Ovary (tissue), 9 donors: Measurements from ENCODE around the gene GP1BA. TPM values are rescaled to one million over a fixed set of nuclear protein-coding genes. Genes with fewer than 3 reads are reported as not detected.

Source experiments
- DNase-seq, 5 donors: peaks; one replicate each; pipeline ENCODE4 v3.0.0-alpha.2; 2019 to 2020
- H3K27ac ChIP-seq, 2 donors: fragments of 200-600 bp; one replicate each; pipeline versions ENCODE4 v1.5.1 to v1.8.0; 2019 to 2022
- H3K27me3 ChIP-seq: fragments of 200-600 bp; one replicate; pipeline ENCODE4 v1.8.0; 2022
- H3K36me3 ChIP-seq: fragments of 200-600 bp; sonication (generic); one replicate; pipeline ENCODE4 v1.5.1; 2019
- H3K4me1 ChIP-seq: one replicate; pipeline ENCODE4 v1.8.1; 2013; ENCODE audit warnings: mild to moderate bottlenecking, moderate library complexity; ENCODE audit not compliant: insufficient read depth
- H3K4me3 ChIP-seq: fragments of 200-600 bp; sonication (generic); one replicate; pipeline ENCODE4 v1.5.1; 2017
- H3K9me3 ChIP-seq, 2 donors: fragments of 200-600 bp in 1 of 2; sonication (generic) in 1 of 2; one replicate each; pipeline versions ENCODE4 v1.5.1 to v1.8.1; 2013 to 2019; ENCODE audit warnings: mild to moderate bottlenecking in 1 of 2, moderate library complexity in 1 of 2
- EP300 ChIP-seq: sonication (generic); formaldehyde crosslinking; IDR thresholded peaks from one replicate; pipeline ENCODE4 v1.6.1; 2017; ENCODE audit warnings: antibody characterized with exemption
- POLR2A ChIP-seq: fragments of 450-650 bp; IDR thresholded peaks from one replicate; pipeline ENCODE4 v1.6.1; 2017; ENCODE audit warnings: antibody characterized with exemption, mild to moderate bottlenecking, moderate library complexity
- WGBS, 3 donors: extraction: QIAGEN DNeasy Blood & Tissue Kit in 1 of 3; methylation state at CpG; one replicate each; pipeline versions ENCODE4 v1.1.5 to v1.1.7; 2013 to 2017; 5-methylcytosine and 5-hydroxymethylcytosine counted together
- intact Hi-C, 4 donors: fragments of 100-400 bp; cut with DNase I; formaldehyde crosslinking; loops; one replicate each; pipeline versions ENCODE4 v1.11.0 to v1.15.1; 2022 to 2023
- polyA plus RNA-seq, 2 donors: library from polyadenylated mRNA; stranded (reverse); fragments of 200-250 nt in 1 of 2; fragments of 350-450 nt in 1 of 2; fragmentation: Illumina TruSeq in 1 of 2; extraction: RNeasy Lipid Tissue Mini Kit (QIAGEN cat#74804) in 1 of 2; gene quantifications; one replicate each; pipeline ENCODE4 v1.2.3, GENCODE V29; 2013 to 2014
- total RNA-seq, 7 donors: library from RNA; depleted of rRNA in 2 of 7; stranded (reverse); fragments of >200 nt in 2 of 7; fragmentation: NEBNext Ultra II Directional in 3 of 7; extraction: Animal tissue kit (Norgen Biotek cat#: 25700) in 3 of 7; gene quantifications; one replicate each; pipeline versions ENCODE4 v1.1.0 to v1.2.4, GENCODE V29; 2016 to 2023
- TF ChIP-seq, protein P1 (sequence below), 3 donors: fragments of 450-650 bp in 2 of 3; fragments of 200-600 bp in 1 of 3; IDR thresholded peaks; one replicate each; pipeline versions ENCODE4 v1.5.1 to v1.8.0; 2016 to 2022; ENCODE audit warnings: antibody characterized with exemption in 3 of 3, mild to moderate bottlenecking in 1 of 3
- donor health status: DM: no; HTN: no; CAD: no; lungs with moderate emphysema.
- donor health status: DM: no; HTN: no; CAD: no.
- donor health status: Bipolar disorder and iron deficiency.
- donor health status: DM: yes; HTN: yes; CAD: no.
- donor health status: DM: no; HTN: no; CAD: no.
- donor health status: DM: yes; HTN: yes; CAD: no.

GP1BA gene
- total and polyA plus RNA-seq, 9 donors = 0.04 to 0.10 TPM; not detected in 7

DNA sequence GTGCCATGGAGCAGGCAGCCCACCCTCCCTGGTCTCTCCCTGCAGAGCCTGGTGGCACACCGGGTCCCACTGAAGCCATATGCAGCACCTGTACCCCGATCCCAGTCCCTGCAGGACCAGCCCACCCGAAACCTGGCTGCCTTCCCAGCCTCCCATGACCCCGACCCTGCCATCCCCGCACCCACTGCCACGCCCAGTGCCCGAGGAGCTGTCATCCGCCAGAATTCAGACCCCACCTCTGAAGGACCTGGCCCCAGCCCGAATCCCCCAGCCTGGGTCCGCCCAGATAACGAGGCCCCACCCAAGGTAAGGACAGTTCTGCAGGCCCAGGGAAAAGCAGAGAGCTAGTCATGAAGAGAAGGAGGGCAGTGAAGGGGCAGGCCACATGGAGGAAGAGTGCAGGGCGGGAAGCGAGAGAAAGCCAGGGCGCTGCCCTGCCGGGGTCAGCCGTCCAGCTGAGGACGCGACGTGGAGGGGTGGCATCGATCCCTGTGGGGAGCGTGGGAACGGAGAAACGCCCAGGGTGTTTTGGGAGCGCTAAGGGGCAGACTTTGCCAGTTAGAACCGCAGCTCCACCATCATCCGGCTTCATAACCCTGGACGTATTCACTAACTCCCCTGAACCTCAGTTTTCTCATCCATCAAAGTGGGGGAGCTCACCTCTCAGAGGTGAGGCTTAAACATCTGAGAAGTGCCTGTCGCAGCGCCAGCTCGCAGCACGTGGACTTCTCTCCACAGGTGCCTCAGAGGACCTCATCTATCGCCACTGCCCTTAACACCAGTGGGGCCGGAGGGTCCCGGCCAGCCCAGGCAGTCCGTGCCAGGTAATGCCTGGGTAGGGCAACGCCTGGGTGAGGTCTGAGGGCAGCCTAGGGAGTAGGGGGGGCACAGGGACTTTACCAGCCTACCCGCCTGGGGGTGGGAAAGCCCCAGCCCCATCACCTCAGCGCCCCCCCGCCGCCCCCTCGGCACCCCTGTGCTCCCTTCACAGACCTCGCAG lies 40.4 kb upstream of the GP1BA start:
- Histone ChIP-seq H3K9me3 (no peaks in the 10 kb centered on the region), H3K4me3 (no peak overlapping the region), H3K36me3 (no peaks in the 10 kb centered on the region), H3K27me3 (no peaks in the 10 kb centered on the region), H3K4me1 (no peaks in the 10 kb centered on the region), H3K27ac (no peak overlapping the region)
- WGBS, 3 donors = 86 to 92% (median 90%) methylated on average over 42 of the region's 42 CpGs
- DNase-seq = peak in 1 of 5 donors; percentile 34
- no peak for TF ChIP-seq EP300
- TF ChIP-seq POLR2A = no peak
- intact Hi-C loops = loop anchor here in 1 of 4 donors (2.0 kb wide), 1 partner anchor 103 kb away; the partner anchor contains the start of gene GLTPD2

DNA sequence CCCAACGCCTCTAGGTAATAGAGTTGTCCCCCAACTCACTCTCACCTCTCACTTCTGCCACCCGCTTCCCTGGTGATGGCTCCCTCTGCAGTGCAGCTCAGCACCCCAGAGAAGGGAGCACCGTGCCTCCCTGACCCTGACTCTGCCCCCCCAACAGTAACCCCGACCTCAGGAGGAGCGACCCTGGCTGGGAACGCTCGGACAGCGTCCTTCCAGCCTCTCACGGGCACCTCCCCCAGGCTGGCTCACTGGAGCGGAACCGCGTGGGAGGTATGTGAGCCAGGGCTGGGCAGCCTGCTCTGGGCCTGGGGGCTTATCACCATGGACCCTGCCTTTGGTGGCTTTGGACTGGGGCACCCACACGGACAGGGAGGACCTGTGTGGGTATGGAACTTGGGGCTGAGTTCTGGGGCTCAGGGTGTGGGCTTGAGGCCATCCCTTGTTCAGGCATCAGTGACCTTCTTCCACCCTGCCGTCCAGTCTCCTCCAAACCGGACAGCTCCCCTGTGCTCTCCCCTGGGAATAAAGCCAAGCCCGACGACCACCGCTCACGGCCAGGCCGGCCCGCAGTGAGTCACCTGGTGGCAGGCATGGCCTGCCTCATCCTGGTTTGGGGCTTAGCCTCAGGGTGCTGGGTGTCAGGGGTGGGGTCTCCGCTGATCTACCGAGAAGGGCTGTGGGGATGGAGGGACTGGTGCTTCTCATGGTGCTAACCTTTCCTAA lies 39.4 kb upstream of the GP1BA start:
- Histone ChIP-seq H3K27me3 (no peaks in the 10 kb centered on the region), H3K36me3 (no peaks in the 10 kb centered on the region), H3K4me3 (no peak overlapping the region), H3K27ac (no peak overlapping the region), H3K4me1 (no peaks in the 10 kb centered on the region), H3K9me3 (no peaks in the 10 kb centered on the region)
- peak in 1 of 5 donors; percentile 22 for DNase-seq
- WGBS, 3 donors = 65 to 70% (median 66%) methylated on average over 23 of the region's 23 CpGs
- TF ChIP-seq, protein P1, sequence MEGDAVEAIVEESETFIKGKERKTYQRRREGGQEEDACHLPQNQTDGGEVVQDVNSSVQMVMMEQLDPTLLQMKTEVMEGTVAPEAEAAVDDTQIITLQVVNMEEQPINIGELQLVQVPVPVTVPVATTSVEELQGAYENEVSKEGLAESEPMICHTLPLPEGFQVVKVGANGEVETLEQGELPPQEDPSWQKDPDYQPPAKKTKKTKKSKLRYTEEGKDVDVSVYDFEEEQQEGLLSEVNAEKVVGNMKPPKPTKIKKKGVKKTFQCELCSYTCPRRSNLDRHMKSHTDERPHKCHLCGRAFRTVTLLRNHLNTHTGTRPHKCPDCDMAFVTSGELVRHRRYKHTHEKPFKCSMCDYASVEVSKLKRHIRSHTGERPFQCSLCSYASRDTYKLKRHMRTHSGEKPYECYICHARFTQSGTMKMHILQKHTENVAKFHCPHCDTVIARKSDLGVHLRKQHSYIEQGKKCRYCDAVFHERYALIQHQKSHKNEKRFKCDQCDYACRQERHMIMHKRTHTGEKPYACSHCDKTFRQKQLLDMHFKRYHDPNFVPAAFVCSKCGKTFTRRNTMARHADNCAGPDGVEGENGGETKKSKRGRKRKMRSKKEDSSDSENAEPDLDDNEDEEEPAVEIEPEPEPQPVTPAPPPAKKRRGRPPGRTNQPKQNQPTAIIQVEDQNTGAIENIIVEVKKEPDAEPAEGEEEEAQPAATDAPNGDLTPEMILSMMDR (IDR thresholded peaks at IDR 0.05) = no peak
- TF ChIP-seq POLR2A = no peak
- no peak for TF ChIP-seq EP300
- intact Hi-C loops = no loop called here

DNA sequence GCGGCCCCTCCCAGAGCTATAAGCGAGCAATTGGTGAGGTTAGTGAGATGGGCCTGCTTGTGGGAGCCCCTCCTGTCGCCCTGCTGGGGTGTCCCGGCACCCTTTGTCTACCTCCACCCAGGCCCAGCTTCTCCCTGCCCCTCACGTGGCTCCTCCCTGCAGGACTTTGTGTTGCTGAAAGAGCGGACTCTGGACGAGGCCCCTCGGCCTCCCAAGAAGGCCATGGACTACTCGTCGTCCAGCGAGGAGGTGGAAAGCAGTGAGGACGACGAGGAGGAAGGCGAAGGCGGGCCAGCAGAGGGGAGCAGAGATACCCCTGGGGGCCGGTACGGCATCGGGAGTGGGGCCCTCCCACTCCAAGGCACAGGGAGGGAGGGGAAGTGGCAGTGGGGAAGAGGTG lies 38.8 kb upstream of the GP1BA start:
- WGBS, 3 donors = 82 to 84% (median 82%) methylated on average over 18 of the region's 18 CpGs
- intact Hi-C loops = no loop called here
- TF ChIP-seq EP300 = no peak
- no peak for TF ChIP-seq POLR2A
- TF ChIP-seq, protein P1 (IDR thresholded peaks at IDR 0.05) = no peak
- H3K27ac ChIP-seq = no peak overlapping the region
- H3K27me3 ChIP-seq = no peaks in the 10 kb centered on the region
- no peak for DNase-seq
- H3K4me1 ChIP-seq = no peaks in the 10 kb centered on the region
- no peaks in the 10 kb centered on the region for H3K36me3 ChIP-seq
- H3K4me3 ChIP-seq = no peak overlapping the region
- H3K9me3 ChIP-seq = no peaks in the 10 kb centered on the region

DNA sequence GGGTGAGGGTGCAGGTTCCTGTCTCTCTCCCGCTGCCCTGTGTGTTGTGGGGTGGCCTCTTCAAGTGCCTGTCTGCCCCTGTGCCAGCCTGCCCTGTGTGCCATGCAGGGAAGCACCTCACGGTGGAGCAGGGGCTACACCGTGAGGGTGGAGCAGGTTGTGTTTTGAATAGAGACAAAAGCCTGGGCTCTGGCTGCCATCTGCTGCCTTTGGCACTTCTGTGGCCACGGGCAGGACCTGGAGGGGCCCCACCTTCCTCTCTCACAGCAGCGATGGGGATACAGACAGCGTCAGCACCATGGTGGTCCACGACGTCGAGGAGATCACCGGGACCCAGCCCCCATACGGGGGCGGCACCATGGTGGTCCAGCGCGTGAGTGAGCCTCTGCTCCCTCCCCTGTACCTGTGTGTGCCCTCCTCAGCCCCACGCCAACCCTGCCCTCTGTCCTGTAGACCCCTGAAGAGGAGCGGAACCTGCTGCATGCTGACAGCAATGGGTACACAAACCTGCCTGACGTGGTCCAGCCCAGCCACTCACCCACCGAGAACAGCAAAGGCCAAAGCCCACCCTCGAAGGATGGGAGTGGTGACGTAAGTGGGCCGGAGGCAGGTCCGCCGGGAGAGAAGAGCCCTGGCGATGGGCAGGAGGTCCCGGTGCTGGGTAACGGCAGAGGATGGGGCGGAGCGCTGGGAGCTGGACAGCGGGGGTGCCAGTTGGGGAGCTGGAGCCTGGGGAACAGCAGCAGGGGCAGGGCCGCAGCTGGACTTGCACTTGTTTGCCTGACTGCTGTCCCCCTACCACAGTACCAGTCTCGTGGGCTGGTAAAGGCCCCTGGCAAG lies 38.1 kb upstream of the GP1BA start:
- H3K36me3 ChIP-seq = no peaks in the 10 kb centered on the region
- no peak overlapping the region for H3K4me3 ChIP-seq
- DNase-seq = peak in 1 of 5 donors; percentile 24
- intact Hi-C loops = no loop called here
- peaks cover 7% of the 10 kb centered on the region for H3K4me1 ChIP-seq
- H3K27ac ChIP-seq = no peak overlapping the region
- 80 to 81% (median 81%) methylated on average over 31 of the region's 31 CpGs for WGBS, 3 donors
- no peaks in the 10 kb centered on the region for H3K27me3 ChIP-seq
- TF ChIP-seq EP300 = no peak
- TF ChIP-seq POLR2A = no peak
- TF ChIP-seq, protein P1 (IDR thresholded peaks at IDR 0.05) = no peak
- H3K9me3 ChIP-seq = no peaks in the 10 kb centered on the region
